ENCODE measurements around the gene OR51F1. TPM values are rescaled to one million over a fixed set of nuclear protein-coding genes. Genes with fewer than 3 reads are reported as not detected.
"Not testable (repeated sequence)": the region's sequence is repeated elsewhere in the genome, so short reads cannot be mapped to it uniquely, and the experiment has no call there.

Gene OR51F1, protein sequence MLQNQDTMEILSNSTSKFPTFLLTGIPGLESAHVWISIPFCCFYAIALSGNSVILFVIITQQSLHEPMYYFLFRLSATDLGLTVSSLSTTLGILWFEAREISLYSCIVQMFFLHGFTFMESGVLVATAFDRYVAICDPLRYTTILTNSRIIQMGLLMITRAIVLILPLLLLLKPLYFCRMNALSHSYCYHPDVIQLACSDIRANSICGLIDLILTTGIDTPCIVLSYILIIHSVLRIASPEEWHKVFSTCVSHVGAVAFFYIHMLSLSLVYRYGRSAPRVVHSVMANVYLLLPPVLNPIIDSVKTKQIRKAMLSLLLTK
- total RNA-seq, result not detected
- polyA plus RNA-seq, result not detected
- 0 reads per million in 6 experiments for total RNA-seq

- Mint-ChIP-seq H3K4me1 (peaks cover 0 to 2% (median 0%) of the 10 kb centered on the region in 4 donors), H3K4me3 (no peak within 1 kb of the TSS), H3K36me3 (no peaks in the 10 kb centered on the region), H3K27me3 (peaks cover 1 to 39% (median 8%) of the 10 kb centered on the region in 5 donors), H3K27ac (no peak within 1 kb of the TSS), H3K9me3 (peaks cover 0 to 9% (median 0%) of the 10 kb centered on the region in 9 donors)
- DNase-seq, result no peak
- POLR2A ChIA-PET, result no interaction called here
- no peak for ATAC-seq
Measured at GRCh38 chr11:4769838-4770237, at the start of gene OR51F1. Gene OR51F1 (minus strand): TSS chr11:4769938. CDS start chr11:4769938, 0 bp downstream.

DNA sequence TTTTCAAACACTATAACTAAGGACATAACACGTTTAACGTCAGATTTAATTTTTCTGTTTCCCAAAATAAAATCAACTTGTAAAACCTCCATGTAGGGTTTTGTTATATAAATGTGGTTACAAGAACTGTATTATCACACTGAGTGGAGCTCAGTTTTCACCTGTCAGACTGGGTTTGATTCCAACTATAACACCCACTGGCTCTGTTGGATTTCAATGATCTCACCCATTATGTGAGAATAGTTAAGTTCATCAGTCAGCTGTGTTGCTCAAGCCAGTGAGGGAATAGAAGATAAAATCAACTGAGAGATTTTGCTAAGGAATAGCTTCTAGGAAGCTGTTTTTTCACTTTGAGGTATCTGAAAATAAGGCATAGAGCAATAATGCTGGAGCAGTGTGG lies 39.5 kb upstream of the OR51F1 start:
- Mint-ChIP-seq H3K4me3 (no peak overlapping the region), H3K27me3 (peaks cover 0 to 10% (median 0%) of the 10 kb centered on the region in 5 donors), H3K36me3 (no peaks in the 10 kb centered on the region), H3K4me1 (peaks cover 0 to 2% (median 0%) of the 10 kb centered on the region in 4 donors), H3K9me3 (peaks cover 0 to under 1% (median 0%) of the 10 kb centered on the region in 9 donors), H3K27ac (no peak overlapping the region)
- no peak for DNase-seq
- ATAC-seq, result no peak
- POLR2A ChIA-PET, result no interaction called here

- Mint-ChIP-seq H3K27ac (no peak overlapping the region), H3K36me3 (no peaks in the 10 kb centered on the region), H3K9me3 (peaks cover 0 to 8% (median 0%) of the 10 kb centered on the region in 9 donors), H3K27me3 (peaks cover 0 to 17% (median 6%) of the 10 kb centered on the region in 5 donors), H3K4me1 (peaks cover 0 to 2% (median 0%) of the 10 kb centered on the region in 4 donors), H3K4me3 (no peak overlapping the region)
- POLR2A ChIA-PET, result no interaction called here
- ATAC-seq (no peak), DNase-seq (no peak)
Measured at GRCh38 chr11:4808476-4808875, 38.7 kb upstream of the OR51F1 start.

DNA sequence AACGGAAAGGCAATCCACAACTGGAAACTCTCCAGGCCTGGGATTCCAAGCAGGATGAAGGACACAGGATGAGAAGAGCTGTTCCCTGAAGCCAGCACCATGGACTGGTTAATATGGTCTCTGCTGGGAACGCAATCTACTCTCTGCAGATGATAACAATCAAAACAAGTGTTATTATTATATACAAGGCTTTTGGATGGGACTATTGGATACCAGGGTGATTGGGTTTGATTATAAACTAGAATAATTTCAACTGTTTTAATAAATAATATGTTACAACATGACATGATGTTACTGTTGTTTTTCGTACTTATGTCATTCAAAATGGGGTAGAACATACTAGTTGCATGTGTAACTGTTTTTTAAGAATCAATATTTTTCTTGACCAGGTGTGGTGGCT lies 34.5 kb upstream of the OR51F1 start, which contains the start of gene OR52R1:
Gene OR52R1 (minus strand): TSS at position 101 of the 400 bp plus-strand sequence. CDS start 0 bp downstream, at position 101.
- H3K4me3 Mint-ChIP-seq, result no peak within 1 kb of the TSS
- no peak within 1 kb of the TSS for H3K27ac Mint-ChIP-seq
- H3K4me1 Mint-ChIP-seq, result peaks cover 0 to 2% (median 0%) of the 10 kb centered on the region in 4 donors
- H3K27me3 Mint-ChIP-seq, result peaks cover 3 to 25% (median 8%) of the 10 kb centered on the region in 5 donors
- H3K9me3 Mint-ChIP-seq, result peaks cover 0 to 14% (median 0%) of the 10 kb centered on the region in 9 donors
- ATAC-seq (no peak), DNase-seq (no peak)
- POLR2A ChIA-PET, result no interaction called here
- no peaks in the 10 kb centered on the region for H3K36me3 Mint-ChIP-seq

DNA sequence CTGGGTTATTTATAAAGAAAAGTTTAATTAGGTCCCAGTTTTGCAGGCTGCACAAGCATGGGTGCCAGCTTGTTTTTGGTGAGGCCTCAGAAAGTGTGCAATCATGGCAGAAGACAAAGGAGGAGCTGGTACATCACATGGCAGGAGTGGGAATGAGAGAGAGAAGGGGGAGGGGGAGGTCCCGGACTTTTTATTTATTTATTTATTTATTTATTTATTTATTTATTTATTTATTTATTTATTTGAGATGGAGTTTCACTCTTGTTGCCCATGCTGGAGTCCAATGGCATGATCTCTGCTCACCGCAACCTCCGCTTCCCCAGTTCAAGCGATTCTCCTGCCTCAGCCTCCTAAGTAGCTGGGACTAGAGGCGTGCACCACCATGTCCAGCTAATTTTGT lies 31.6 kb upstream of the OR51F1 start:
- H3K36me3 Mint-ChIP-seq, H3K27ac Mint-ChIP-seq, POLR2A ChIA-PET, H3K4me3 Mint-ChIP-seq, H3K4me1 Mint-ChIP-seq, ATAC-seq, DNase-seq: not testable (repeated sequence)
- H3K9me3 Mint-ChIP-seq, result peaks cover 0 to 14% (median 0%) of the 10 kb centered on the region in 9 donors
- H3K27me3 Mint-ChIP-seq, result peaks cover 3 to 18% (median 8%) of the 10 kb centered on the region in 5 donors

- no peaks in the 10 kb centered on the region for H3K36me3 Mint-ChIP-seq
Measured at GRCh38 chr11:4798427-4799183, 28.9 kb upstream of the OR51F1 start.

DNA sequence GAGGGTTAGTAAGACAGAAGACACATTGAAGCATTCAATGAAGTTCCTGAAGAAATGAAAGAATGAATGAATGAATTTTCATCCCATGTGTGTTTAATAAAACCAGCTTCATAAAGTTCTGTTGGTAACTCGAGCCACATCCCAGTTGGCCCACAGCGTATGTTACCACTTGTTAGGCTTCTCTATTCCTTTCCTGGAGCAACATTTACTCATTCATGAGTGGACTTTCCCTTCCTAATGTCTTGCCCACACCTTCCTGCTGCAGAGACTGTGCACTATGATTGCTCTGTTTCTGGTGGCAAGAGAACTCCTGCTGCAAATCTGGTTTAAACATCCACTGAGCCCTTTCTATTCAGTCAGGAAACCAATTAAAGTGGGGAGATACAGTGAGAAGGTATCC lies 27.5 kb upstream of the OR51F1 start:
- H3K4me1 Mint-ChIP-seq, result no peaks in the 10 kb centered on the region
- DNase-seq (no peak), ATAC-seq (no peak)
- H3K27me3 Mint-ChIP-seq, result peaks cover 0 to 12% (median 3%) of the 10 kb centered on the region in 5 donors
- H3K4me3 Mint-ChIP-seq, result no peak overlapping the region
- POLR2A ChIA-PET, result no interaction called here
- H3K36me3 Mint-ChIP-seq, result no peaks in the 10 kb centered on the region
- no peak overlapping the region for H3K27ac Mint-ChIP-seq
- H3K9me3 Mint-ChIP-seq, result peaks cover 0 to 3% (median 0%) of the 10 kb centered on the region in 9 donors

More at GRCh38 chr11:4798427-4799183, 28.9 kb upstream of the OR51F1 start:
- peaks cover 3 to 16% (median 3%) of the 10 kb centered on the region in 5 donors for H3K27me3 Mint-ChIP-seq
- H3K9me3 Mint-ChIP-seq, result peaks cover 0 to 8% (median 0%) of the 10 kb centered on the region in 9 donors
- ATAC-seq, result no peak
- no peaks in the 10 kb centered on the region for H3K4me1 Mint-ChIP-seq
- no peak for DNase-seq
- H3K4me3 Mint-ChIP-seq, result no peak overlapping the region
- POLR2A ChIA-PET, result no interaction called here
- no peak overlapping the region for H3K27ac Mint-ChIP-seq

DNA sequence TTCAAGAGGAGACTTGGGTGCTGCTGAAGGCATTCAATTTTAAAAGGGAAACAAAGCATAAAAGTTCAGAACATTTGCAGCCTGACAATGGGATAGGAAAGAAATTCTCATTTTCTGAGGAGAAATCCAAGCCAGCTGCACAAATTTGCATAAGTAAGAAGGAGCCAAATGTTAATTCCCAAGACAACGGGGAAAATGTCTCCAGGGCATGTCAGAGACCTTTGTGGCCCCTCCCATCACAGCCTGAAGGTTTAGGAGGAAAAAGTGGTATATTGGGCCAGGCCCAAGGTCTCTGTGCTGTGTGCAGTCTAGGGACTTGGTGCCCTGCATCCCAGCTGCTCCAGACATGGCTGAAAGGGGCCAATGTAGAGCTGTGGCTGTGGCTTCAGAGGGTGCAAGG lies 12.7 kb upstream of the OR51F1 start:
- no peak for DNase-seq
- Mint-ChIP-seq H3K27ac (no peak overlapping the region), H3K9me3 (peaks cover 0 to 29% (median 7%) of the 10 kb centered on the region in 9 donors), H3K4me3 (no peak overlapping the region), H3K27me3 (peaks cover 1 to 44% (median 18%) of the 10 kb centered on the region in 5 donors), H3K4me1 (no peaks in the 10 kb centered on the region), H3K36me3 (no peaks in the 10 kb centered on the region)
- no peak for ATAC-seq
- POLR2A ChIA-PET, result no interaction called here

DNA sequence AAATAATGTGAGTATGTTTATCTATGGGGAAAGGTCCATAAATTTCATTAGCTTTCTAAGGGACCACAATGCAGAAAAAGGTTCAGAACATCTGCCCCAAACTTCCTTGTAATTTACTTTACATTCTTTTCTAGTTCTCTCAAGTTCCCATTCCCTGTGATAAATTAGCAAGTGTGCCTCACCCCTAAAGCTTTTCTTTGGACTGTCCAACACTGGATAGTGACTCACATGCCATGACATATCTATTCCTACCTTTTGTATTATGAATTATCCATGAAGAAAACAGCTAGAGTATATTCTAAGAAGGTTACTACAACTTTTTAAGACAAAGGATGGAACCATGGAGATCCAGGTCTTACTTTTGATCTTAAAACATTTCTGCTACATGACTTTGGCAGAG lies 1.6 kb downstream of the OR51F1 start:
- peaks cover 0 to 9% (median 0%) of the 10 kb centered on the region in 9 donors for H3K9me3 Mint-ChIP-seq
- H3K27me3 Mint-ChIP-seq, result peaks cover 0 to 39% (median 5%) of the 10 kb centered on the region in 5 donors
- ATAC-seq (no peak), DNase-seq (no peak)
- peaks cover 0 to 2% (median 0%) of the 10 kb centered on the region in 4 donors for H3K4me1 Mint-ChIP-seq
- no peaks in the 10 kb centered on the region for H3K36me3 Mint-ChIP-seq
- H3K4me3 Mint-ChIP-seq, result no peak overlapping the region
- POLR2A ChIA-PET, result no interaction called here
- H3K27ac Mint-ChIP-seq, result no peak overlapping the region

DNA sequence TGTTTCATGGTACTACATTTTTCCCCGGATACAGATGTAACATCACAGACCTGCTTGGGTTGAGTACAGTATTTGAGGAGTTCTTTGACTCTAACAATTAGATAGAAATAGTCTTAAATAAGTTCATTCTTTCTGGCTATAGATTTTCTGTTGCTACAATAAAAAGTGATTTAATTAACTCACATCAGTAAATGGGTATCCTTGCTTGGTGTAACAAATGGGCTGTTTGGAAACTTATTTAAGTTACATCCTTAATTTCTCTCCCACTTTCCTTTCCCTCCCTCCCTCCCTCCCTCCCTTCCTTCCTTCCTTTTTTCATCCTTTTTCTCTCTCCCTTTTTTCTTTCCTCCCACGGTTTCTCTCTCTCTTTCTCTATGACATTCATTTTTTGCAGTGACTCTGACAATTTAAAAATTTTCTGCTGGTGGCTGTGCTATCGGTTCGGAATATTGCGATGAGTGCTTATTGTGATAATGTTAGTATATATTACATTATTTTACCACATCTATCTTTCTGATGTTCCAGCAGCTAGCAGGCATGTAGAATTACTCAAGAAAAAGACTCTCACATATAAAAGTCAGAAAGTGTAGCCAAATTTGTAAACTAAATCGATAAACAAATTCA lies 3.2 kb downstream of the OR51F1 start:
- H3K27ac Mint-ChIP-seq, result no peak overlapping the region
- peaks cover 0 to 2% (median 0%) of the 10 kb centered on the region in 4 donors for H3K4me1 Mint-ChIP-seq
- H3K36me3 Mint-ChIP-seq, result no peaks in the 10 kb centered on the region
- no peak overlapping the region for H3K4me3 Mint-ChIP-seq
- DNase-seq (no peak), ATAC-seq (no peak)
- H3K9me3 Mint-ChIP-seq, result peaks cover 0 to 9% (median 0%) of the 10 kb centered on the region in 9 donors
- H3K27me3 Mint-ChIP-seq, result peaks cover 0 to 39% (median 5%) of the 10 kb centered on the region in 5 donors
- POLR2A ChIA-PET, result no interaction called here

- POLR2A ChIA-PET, result no interaction called here
- Mint-ChIP-seq H3K9me3 (peaks cover 0 to 9% (median 0%) of the 10 kb centered on the region in 9 donors), H3K27me3 (peaks cover 0 to 19% (median 0%) of the 10 kb centered on the region in 5 donors), H3K36me3 (no peaks in the 10 kb centered on the region), H3K4me1 (peaks cover 0 to 2% (median 0%) of the 10 kb centered on the region in 4 donors), H3K27ac (no peak overlapping the region), H3K4me3 (no peak overlapping the region)
- DNase-seq, result no peak
- ATAC-seq, result no peak
Measured at GRCh38 chr11:4763096-4763495, 6.6 kb downstream of the OR51F1 start.

DNA sequence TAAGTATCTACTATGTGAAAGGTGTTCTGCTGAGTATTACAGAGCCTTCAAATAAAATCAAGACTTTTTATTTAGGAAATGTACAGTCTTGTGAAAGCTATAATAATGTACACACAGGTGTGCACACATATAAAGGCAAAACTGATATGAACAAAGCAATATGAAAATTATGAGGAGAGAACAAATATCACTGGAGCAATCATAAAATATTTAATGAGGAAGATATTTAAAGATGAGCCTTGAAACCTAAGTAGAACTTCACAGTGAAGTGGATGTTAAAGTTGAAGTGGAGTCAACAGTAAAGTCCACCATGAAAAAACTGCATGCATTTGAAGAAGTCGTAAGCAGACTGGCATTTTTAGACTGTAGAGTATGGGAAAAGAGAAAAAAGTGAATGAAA lies 18.5 kb downstream of the OR51F1 start:
- Mint-ChIP-seq H3K36me3 (no peaks in the 10 kb centered on the region), H3K4me1 (no peaks in the 10 kb centered on the region), H3K4me3 (no peak overlapping the region), H3K27ac (no peak overlapping the region), H3K9me3 (no peaks in the 10 kb centered on the region), H3K27me3 (peaks cover 4 to 37% (median 6%) of the 10 kb centered on the region in 5 donors)
- ATAC-seq (no peak), DNase-seq (no peak)
- POLR2A ChIA-PET, result no interaction called here

All from naive thymus-derived CD8-positive, alpha-beta T cell (primary cell).